Right renal cortex interstitium (tissue), 3 donors: ENCODE data around the gene CAMK2A. TPM values are rescaled to one million over a fixed set of nuclear protein-coding genes. Genes with fewer than 3 reads are reported as not detected.
"Not testable (repeated sequence)": the region's sequence is repeated elsewhere in the genome, so short reads cannot be mapped to it uniquely, and the experiment has no call there.

Experiments
- DNase-seq, 3 donors: peaks; one replicate each; pipeline ENCODE4 v3.0.0-alpha.2; 2013; ENCODE audit warnings: low read depth in 3 of 3, low spot score in 2 of 3
- polyA plus RNA-seq, 3 donors: library from polyadenylated mRNA; unstranded; fragments of 120-200 nt; gene quantifications; one replicate each; pipeline ENCODE4 v1.2.1, GENCODE V29; 2013; ENCODE audit not compliant: insufficient read length in 3 of 3

CAMK2A gene
- polyA plus RNA-seq, 3 donors: 2.5 to 4.4 (median 2.5) TPM

DNA sequence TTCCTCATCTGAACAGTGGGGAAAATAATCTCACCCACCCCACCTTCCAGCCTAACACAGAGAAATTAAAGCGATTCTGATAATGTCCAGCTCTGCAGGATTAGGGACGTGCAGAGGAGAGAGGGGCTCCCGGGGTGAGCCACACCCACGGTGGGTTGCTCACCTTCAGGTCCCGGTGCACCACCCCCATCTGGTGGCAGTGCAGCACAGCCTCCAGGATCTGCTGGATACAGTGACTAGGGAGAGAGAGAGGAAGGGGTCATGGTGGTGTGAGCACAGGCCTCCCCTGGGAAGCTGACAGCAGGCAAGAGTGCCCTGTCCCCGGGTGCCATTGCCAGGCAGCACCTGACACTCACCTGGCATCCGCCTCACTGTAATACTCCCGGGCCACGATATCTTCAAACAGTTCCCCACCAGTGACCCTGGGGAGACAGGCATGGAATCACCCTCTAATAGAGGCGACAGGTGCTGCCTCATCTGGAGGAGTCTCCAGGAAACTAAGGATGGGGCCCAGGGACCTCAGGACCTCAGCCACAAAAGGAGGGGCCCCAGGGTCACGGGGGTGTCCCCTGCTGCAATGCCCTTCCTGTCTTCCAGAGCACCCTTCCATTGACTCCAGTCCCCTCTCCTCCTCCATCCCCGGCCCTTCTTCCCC, 33.0 kb downstream of the CAMK2A start:
- no peak for DNase-seq

DNA sequence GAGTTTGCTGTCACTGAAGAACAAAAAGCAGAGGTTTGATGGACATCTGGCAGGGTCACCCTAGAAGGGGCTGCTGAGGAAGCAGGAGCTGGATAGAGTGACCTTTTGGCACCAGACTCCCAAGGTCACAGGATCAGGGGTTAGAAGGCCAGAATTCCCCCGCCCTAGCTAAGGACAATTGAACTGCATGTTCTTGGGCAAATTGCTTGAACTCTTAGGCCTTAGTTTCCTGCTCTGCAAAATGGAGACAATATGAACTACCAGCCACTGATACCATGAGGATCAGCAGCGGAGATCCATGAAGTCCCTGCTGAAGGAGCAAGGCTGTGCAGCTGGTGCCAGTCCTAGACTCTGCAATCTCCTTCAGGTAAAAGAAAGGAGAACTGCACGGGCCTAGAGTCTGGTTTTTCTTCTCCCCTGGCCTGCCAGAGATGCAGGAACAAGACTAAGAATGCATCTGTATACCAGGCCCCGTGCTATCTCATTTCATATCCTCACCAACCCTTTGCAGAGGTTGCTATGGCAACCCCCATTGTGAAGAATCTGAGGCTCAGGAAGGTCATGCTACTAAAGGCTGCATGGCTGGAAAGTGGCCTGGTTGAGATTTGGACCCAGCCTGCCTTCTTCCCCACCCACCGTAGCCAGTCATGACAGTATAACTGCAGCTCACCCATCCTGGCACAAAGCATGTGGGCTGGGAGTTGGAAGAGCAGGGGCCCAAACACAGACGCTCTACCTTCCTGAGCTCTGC, 33.7 kb downstream of the CAMK2A start:
- no peak for DNase-seq

DNA sequence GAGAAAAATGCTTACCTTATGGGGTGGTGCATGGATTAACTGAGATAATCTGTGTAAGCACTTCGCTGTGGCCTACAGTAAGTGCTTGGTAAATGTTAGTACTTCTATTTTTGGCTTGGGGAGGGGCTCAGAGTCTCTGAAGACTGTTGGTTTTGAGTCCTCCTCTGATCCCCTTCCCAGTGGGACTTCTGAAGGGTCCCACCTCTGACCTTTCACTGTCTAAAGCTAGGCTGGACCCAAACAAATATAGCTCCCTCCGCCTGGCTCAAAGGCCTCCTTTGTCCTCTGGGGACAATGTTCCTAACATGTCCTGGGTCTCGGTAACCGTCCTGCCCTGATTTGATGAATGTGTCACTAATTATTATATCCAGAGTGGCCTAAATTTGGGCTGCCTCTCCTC, 34.8 kb downstream of the CAMK2A start:
- no peak for DNase-seq

DNA sequence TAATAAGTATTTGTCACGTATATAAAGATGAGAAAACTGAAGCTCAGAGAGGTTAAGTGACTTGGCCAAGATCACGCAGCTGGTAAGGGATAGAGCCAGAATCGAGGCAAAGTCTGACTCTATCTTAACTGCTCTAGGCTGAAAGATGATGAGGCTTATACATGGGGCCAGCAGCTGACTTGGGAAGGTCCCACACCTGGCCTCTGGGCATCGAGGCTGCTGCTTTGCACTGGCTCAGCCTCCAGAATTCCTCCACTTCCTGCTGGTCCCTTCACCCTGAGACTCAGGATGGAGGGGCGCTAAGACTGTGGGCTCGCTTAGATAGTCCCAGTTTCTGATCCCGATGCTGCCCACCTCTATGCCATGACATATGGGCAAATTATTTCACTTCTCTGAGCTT, 35.2 kb downstream of the CAMK2A start:
- DNase-seq: no peak

DNA sequence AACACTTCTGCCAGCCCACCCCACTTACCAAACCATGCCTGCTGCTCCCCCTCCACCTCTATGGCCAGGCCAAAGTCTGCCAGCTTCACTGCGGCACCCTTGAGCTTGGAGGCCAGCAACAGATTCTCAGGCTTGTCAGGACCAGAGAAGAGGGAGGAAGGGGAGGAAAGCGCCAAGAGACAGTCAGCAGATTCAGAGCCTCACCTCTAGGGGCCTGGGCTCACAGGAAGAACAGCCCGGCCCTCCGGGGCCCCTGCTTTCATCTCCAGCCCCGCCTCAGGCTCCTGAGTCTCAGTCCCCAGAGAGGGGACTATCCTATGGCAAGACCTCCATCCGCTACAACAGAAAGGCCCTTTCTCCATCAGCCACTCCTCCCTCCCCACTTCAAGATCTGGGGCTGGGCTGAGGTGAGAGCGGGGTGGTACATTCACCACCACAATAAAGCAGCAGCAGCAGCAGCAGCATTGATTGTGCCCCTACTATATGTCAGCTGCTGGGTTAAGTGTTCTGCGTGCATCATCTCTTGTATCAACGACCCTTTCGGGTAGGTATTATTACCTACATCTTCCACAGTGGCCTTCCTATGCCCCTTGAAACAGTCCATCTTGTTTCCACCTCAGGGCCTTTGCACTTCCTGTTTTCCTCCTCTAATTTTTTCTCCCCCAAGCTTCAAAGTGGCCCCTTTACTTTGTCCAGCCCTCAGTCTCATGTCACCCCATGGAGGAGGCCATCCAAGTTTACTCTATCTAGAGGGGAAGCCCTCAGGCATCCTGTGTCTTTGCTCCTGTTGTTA, 36.0 kb downstream of the CAMK2A start:
- no peak for DNase-seq

DNA sequence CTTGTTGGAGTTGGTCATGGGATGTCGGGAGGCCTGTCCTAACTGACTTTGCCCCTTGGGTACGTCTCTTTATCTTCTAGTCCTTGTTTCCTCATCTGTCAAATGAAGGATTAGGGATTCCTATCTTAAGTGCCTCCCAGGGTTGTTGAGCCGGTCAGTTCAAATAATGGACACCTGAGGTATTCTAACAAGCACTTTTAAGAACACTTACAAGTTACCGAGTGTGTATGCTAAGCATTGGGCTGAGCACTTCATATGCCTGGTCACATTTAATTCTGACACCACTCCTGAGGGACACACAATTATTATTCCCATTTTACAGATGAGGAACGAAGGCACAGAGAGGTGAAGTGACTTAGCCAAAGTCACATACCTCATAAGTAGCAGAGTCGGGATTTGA, 37.1 kb downstream of the CAMK2A start:
- no peak for DNase-seq

DNA sequence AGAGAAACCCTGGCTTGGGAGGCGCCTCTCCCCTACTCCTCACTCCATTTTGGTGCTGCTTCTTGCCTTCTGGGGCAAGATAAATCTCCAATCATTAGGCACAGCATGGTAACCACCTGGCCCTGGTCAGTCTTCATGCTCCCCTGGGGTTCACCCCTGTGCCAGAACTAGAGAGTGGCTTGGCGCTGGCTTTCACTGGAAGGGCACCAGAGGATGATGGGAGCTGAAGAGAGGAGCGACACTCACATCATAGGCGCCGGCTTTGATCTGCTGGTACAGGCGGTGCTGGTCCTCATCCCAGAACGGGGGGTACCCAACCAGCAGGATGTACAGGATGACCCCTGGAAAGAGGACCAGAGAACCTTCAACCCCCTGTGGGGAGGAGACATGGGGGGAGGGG, 38.1 kb downstream of the CAMK2A start:
- DNase-seq: no peak

DNA sequence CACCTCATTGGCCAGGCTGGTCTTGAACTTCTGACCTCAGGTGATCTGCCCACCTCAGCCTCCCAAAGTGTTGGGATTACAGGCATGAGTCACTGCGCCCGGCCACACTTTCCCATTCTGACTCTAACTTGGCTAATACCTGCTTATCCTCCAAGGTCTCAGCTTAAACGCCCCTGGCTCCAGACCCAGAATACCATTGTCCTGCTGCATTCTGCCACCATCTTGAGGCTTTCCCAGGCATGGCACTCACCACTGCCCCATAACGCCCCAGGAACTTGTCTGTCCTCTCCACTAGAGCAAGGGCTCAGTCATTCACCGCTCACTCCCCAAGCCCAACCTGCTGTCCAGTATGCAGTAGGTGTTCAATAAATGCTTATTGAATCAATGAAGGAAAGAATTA, 39.8 kb downstream of the CAMK2A start:
- no peak for DNase-seq

DNA sequence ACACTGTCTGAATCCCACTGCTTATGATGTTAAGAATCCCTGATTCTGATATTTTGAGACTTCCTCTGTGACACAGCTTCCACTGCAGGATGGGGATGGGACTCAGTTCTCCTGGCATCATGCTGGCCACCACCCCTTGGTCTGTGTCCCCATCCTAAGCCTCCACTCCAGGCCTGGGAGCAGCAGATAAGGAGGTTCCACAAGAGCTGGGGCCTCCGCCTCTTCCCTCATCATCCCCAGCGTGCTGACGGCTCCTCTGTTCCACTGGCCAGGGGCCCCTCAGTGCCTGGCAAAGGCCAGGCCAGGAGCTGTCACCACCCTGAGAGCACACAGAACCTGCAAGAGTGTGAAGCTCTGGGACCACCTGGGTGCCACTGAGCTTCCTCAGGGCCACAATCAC, 40.6 kb downstream of the CAMK2A start:
- no peak for DNase-seq

DNA sequence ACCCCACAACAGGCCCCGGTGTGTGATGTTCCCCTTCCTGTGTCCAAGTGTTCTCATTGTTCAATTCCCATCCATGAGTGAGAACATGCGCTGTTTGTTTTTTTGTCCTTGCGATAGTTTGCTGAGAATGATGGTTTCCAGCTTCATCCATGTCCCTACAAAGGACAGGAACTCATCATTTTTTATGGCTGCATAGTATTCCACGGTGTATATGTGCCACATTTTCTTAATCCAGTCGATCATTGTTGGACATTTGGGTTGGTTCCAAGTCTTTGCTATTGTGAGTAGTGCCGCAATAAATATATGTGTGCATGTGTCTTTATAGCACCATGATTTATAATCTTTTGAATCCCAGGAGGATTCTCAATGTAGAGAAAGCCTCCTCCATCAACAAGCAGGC, 41.1 kb downstream of the CAMK2A start:
- not testable (repeated sequence) for DNase-seq

DNA sequence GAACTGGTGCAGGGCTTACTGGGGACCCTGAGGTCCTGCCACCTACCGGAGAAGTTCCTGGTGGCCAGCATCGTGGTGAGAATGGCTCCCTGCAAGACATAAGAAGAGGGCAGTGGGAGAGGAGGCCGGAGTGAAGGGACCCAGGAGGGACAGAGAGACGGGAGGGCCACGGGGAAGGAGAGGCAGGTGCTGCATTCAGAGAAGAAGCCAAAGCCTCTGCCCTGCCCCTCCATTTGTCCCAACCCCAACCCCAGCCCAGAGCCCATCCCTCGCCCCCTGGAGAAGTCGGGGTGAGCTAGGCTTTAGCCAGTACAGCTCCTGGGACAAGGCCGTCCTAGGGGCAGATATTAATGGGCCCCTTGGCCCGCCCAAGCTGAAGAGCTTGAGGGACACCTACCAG, 41.8 kb downstream of the CAMK2A start:
- DNase-seq: no peak

DNA sequence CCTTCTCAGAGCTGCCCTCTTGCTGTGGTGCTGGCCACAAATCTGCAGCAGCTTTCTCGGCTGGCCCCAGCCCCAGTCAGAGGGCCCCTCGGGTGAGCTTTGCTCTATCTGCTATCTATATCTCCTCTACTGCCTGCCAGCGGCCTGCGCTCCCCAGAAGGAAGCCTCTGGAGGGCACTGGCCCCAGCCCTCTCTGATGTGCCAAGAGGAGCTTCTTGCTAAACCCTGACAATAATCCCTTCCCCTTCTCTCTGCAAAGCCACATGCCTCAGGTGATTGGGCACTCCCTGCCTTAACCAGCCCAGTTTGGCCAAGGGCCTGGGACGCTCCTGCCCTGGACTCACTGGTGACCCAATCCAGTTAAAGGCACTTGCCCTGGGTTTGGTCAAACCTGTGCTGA, 42.7 kb downstream of the CAMK2A start:
- DNase-seq: no peak

DNA sequence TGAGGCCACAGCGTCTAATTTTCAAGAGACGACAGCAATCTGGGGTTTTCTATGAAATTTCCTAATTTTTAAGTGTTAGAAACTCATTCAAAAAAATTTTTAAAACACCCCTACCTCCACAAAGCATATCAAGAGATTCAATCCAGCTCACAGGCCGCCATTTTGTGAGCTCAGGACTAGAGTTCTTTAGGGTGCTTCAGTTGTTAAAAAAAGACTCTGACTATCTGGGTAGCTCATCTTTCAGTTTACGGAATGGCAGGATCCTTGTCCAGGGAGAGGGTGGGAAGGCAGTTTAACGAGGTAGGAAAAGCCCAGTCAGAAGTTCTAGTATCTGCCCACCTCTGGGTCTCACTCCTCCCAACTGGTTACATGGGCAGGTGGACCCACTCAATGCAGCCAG, 43.1 kb downstream of the CAMK2A start:
- no peak for DNase-seq

DNA sequence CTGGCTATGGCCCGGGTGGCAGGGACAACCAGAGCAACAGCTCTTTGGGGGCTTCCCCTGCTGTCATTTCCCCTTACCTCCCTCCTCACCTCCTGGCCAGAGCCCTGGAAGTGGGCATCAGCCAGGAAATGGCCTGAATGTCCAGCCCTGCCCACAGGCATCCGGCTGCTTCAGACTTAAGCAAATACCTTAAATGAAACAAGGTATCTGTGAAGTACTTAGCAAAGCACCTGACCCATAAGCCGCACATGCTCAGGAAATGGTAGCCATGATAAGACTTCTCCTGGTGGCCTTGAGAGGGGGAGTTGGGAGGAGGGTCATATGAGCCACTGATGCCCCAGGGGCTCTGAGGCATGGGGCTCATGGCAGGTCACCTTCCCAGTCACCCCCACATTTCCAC, 43.8 kb downstream of the CAMK2A start:
- DNase-seq: no peak

DNA sequence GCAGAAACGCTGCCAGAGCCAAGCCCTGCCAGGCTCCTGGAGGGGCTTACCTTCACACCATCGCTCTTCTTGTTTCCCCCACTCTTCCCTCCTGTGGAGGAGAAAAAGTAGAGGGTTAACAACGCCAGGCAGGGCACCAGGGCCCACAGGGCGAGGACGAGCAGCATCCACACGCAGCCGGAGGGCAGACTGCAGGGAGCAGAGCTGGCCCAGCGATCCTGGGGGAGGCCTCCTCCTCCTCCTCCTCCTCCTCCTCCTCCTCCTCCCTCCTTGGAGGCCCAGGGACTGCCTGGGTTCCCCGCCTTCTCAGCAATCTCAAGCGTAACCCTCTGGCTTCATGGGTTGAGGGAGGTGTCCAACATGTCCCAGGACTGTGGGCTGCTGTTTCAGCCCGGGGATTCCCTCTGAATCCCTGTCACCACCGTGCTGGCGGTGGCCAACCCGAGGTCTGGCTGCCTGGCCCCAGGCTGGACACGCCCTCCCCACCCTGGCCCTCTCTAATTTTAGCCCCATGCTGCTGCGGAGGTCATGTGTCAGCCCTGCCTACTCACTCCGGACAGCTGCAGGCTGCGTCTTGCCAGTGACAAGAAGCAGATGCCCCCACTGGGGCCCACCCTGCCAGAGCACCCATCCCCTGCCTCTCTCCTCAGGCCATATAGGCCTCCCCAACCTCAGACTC, 44.3 kb downstream of the CAMK2A start:
- no peak for DNase-seq

DNA sequence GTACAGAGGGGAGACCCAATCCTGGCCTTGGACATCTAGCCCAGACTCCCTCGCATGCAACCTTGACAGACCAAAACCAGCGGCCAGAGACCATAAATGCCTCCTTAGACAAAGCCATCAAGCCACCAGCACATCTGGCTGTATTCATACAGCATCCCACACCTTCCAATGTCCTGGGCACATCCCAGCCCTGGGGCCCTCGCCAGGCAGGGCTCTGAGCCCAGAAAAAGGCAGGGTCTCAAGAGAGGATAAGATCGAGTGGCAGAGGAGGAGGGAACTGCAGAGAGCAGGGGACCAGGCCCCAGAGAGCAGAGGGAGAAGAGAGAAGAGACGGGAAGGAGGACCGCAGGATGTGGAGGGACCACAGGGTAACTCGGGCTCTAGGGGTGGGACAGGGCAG, 45.4 kb downstream of the CAMK2A start:
- DNase-seq: no peak

DNA sequence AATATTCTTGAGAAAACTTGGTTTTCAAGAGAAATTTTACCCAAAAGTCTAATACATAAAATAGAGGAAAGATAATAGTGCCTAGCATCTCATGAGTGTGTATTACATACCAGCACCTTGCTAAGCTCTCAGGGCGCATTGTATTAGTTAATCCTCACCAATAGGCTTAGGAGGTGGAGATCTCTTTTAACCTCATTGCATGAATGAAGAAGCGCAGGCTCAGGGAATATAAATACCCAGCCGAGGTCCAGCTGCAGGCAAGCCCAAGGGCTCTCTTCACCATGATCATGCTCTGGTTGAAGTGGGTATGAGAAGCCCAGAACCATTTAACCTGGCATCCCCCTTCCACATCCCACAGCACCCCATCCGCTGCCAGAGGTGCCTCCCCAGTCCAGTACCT, 46.0 kb downstream of the CAMK2A start:
- no peak for DNase-seq

DNA sequence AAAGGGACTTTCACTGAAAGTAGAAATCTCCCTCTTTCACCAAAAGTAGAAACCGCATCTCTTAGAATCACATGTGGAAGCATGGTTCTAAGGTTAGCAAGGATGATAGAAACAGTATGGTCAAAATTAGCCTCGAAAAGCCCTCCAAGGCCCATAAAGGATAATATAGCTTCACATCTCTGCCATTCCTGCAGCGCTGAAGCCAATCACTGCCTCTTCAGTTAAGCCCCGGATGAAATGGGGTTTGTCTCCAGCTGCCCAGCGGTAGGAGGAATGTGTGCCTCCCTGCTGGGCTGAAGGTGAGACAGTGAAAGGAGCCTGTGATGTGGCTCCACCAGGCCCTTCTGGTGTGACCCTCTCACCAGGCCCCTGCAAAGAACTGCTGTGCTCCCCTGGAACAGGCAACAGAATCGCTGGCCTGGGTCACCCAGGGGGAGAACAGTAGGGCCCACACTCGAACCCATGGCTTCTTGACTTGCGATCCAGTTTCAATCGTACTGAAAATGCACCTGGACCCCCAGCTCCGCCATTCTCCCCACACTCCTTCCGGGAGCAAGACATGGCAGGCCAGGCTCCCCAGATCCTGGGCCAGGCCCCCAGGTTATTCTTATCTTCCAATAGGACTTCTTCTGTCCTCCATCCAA, 47.2 kb downstream of the CAMK2A start:
- no peak for DNase-seq

DNA sequence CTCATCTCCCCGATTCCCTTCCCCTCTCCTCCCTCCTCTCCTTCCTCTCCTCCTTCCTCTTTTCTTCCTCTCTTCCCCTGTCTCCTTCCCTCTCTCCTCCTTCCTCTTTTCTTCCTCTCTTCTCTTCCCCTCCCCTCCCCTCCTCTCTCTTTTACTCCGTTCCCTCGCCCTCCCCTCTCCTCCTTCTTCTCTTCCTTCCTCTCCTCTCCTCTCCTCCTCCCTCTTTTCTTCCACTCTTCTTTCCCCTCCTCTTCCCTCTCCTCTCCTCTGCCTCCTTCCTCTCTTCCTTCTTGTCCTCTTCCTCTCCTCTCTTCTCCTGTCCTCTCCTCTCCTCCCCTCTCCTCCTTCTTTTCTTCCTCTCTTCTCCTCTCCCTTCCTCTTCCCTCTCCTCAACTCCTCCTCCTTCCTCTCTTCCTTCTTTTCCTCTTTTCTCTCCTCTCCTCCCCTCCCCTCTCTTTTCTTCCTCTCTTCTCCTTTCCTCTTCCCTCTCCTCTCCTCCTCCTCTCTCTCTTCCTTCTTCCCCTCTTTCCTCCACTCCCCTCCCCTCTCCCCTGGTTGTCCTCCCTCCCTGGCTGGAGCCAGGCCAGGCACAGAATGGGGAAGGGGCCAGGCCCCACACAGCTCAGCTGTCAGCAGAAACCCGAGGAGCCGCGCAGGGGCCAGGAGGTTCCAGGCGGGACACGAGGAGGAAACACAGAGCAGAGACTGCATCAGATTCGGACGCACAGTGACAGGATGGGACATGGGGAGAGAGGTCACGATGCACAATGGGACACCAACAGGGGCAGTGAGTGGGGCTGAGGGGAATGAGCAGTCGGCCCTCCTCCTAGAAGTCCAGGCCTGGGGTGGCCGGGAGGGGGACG, 48.0 kb downstream of the CAMK2A start:
- DNase-seq: no peak

DNA sequence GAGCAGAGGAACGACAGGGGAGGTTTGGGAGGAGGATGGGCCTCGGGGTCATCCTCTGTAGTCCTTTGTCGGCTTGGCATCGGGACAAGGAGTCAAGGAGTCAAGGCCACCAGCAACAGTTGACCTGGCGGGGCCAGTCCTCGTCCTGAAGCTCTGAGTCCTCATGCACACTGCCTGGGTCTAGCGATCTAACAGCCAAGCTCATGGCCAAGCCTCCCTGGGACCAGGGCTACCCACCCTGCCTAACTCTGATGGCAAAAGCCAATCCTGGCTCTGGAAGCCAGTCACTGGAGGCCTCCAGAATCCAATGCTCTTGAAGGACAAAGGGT, 49.8 kb downstream of the CAMK2A start:
- no peak for DNase-seq
